H9 (cell line): ENCODE results near the gene ARHGEF9. TPM values are rescaled to one million over a fixed set of nuclear protein-coding genes. Genes with fewer than 3 reads are reported as not detected.

Experiments used
- DNase-seq: peaks from one replicate; pipeline ENCODE4 v3.0.0-alpha.2; 2017
- H2AFZ ChIP-seq: one replicate; pipeline ENCODE4 v1.6.1; 2013; ENCODE audit warnings: mild to moderate bottlenecking, low read length, control low read depth, moderate library complexity
- H2AK5ac ChIP-seq: 2 replicates; pipeline ENCODE4 v1.6.1; 2013; ENCODE audit warnings: low read length, control low read depth, mixed read lengths; ENCODE audit not compliant: insufficient read length
- H2BK120ac ChIP-seq: one replicate; pipeline ENCODE4 v1.6.1; 2013; ENCODE audit warnings: low read depth, mild to moderate bottlenecking, low read length, control low read depth, inconsistent platforms; ENCODE audit not compliant: poor library complexity, severe bottlenecking
- H2BK12ac ChIP-seq: 2 replicates; pipeline ENCODE4 v1.6.1; 2013; ENCODE audit warnings: low read length, control low read depth, mixed read lengths, low read depth; ENCODE audit not compliant: insufficient read length
- H2BK15ac ChIP-seq: 2 replicates; pipeline ENCODE4 v1.6.1; 2013; ENCODE audit warnings: low read depth, low read length, control low read depth
- H2BK20ac ChIP-seq: one replicate; pipeline ENCODE4 v1.6.1; 2013; ENCODE audit warnings: low read depth, mild to moderate bottlenecking, low read length, control low read depth, inconsistent platforms; ENCODE audit not compliant: poor library complexity, severe bottlenecking
- H2BK5ac ChIP-seq: 2 replicates; pipeline ENCODE4 v1.6.1; 2013; ENCODE audit warnings: low read length, control low read depth, mixed read lengths; ENCODE audit not compliant: insufficient read length
- H3K14ac ChIP-seq: 2 replicates; pipeline ENCODE4 v1.6.1; 2013; ENCODE audit warnings: low read length, control low read depth; ENCODE audit not compliant: insufficient read depth
- H3K18ac ChIP-seq: 2 replicates; pipeline ENCODE4 v1.6.1; 2013; ENCODE audit warnings: low read depth, mild to moderate bottlenecking, mixed read lengths, low read length, control low read depth; ENCODE audit not compliant: insufficient read length
- H3K23ac ChIP-seq: 2 replicates; pipeline ENCODE4 v1.6.1; 2013; ENCODE audit warnings: low read length, control low read depth, mixed read lengths, low read depth; ENCODE audit not compliant: insufficient read length
- H3K23me2 ChIP-seq: 2 replicates; pipeline ENCODE4 v1.6.1; 2013; ENCODE audit warnings: low read depth, mild to moderate bottlenecking, mixed read lengths, low read length, control low read depth; ENCODE audit not compliant: insufficient read length, poor library complexity, severe bottlenecking
- H3K27ac ChIP-seq: 2 replicates; pipeline ENCODE4 v1.5.1; 2013; ENCODE audit warnings: low read length, control low read depth, mixed read lengths, low read depth; ENCODE audit not compliant: insufficient read length
- H3K27me3 ChIP-seq: 2 replicates; pipeline ENCODE4 v1.6.1; 2013; ENCODE audit warnings: low read length, control low read depth, inconsistent platforms; ENCODE audit not compliant: insufficient read depth
- H3K4ac ChIP-seq: 2 replicates; pipeline ENCODE4 v1.6.1; 2013; ENCODE audit warnings: low read depth, mild to moderate bottlenecking, control low read depth, inconsistent platforms, low read length, moderate library complexity
- H3K4me1 ChIP-seq: 2 replicates; pipeline ENCODE4 v1.6.1; 2013; ENCODE audit warnings: low read length, control low read depth, inconsistent platforms; ENCODE audit not compliant: insufficient read depth
- H3K4me2 ChIP-seq: 2 replicates; pipeline ENCODE4 v1.6.1; 2013; ENCODE audit warnings: low read length, control low read depth, mixed read lengths; ENCODE audit not compliant: insufficient read length, insufficient read depth
- H3K56ac ChIP-seq: 2 replicates; pipeline ENCODE4 v1.6.1; 2013; ENCODE audit warnings: low read depth, mild to moderate bottlenecking, mixed read lengths, low read length, control low read depth; ENCODE audit not compliant: insufficient read length
- H3K79me1 ChIP-seq: 2 replicates; pipeline ENCODE4 v1.6.1; 2013; ENCODE audit warnings: low read depth, mild to moderate bottlenecking, moderate library complexity, low read length, control low read depth, inconsistent platforms; ENCODE audit not compliant: insufficient read depth, poor library complexity, severe bottlenecking
- H3K79me2 ChIP-seq: 2 replicates; pipeline ENCODE4 v1.6.1; 2013; ENCODE audit warnings: low read length, control low read depth, inconsistent platforms; ENCODE audit not compliant: insufficient read depth
- H3K9ac ChIP-seq: 2 replicates; pipeline ENCODE4 v1.6.1; 2013; ENCODE audit warnings: low read length, control low read depth, mixed read lengths; ENCODE audit not compliant: insufficient read length; ENCODE audit errors: extremely low read depth
- H3K9me3 ChIP-seq: one replicate; pipeline ENCODE4 v1.6.1; 2013; ENCODE audit warnings: low read depth, low read length, inconsistent platforms; ENCODE audit not compliant: control insufficient read depth
- H3T11ph ChIP-seq: one replicate; pipeline ENCODE4 v1.6.1; 2013; ENCODE audit warnings: mild to moderate bottlenecking, low read length, control low read depth, inconsistent platforms
- H4K20me1 ChIP-seq: one replicate; pipeline ENCODE4 v1.6.1; 2013; ENCODE audit not compliant: control insufficient read depth, insufficient read length, insufficient read depth
- H4K5ac ChIP-seq: 2 replicates; pipeline ENCODE4 v1.6.1; 2013; ENCODE audit warnings: low read depth, mild to moderate bottlenecking, mixed read lengths, low read length, control low read depth; ENCODE audit not compliant: insufficient read length
- H4K8ac ChIP-seq: replicated peaks from 2 replicates; pipeline ENCODE4 v1.6.1; 2013; ENCODE audit warnings: low read length, control low read depth, mixed read lengths, low read depth; ENCODE audit not compliant: insufficient read length
- H4K91ac ChIP-seq: 2 replicates; pipeline ENCODE4 v1.6.1; 2013; ENCODE audit warnings: low read depth, mild to moderate bottlenecking, moderate library complexity, mixed read lengths, low read length, control low read depth; ENCODE audit not compliant: insufficient read length
- H3K27ac Mint-ChIP-seq, 3 experiments: 2 replicates in 2 of 3; 3 replicates in 1 of 3; pipeline ENCODE4 v1.8.0; 2020 to 2021; ENCODE audit warnings: mixed read lengths in 3 of 3, mild to moderate bottlenecking in 1 of 3, moderate library complexity in 1 of 3
- H3K27me3 Mint-ChIP-seq: 2 replicates; pipeline ENCODE4 v1.8.0; 2021; ENCODE audit warnings: low read depth, mild to moderate bottlenecking, moderate library complexity, mixed read lengths
- H3K36me3 Mint-ChIP-seq, 3 experiments: 2 replicates in 2 of 3; 3 replicates in 1 of 3; pipeline ENCODE4 v1.8.0; 2020 to 2021; ENCODE audit warnings: low read depth in 3 of 3, mixed read lengths in 3 of 3; ENCODE audit not compliant: insufficient read depth in 1 of 3
- H3K4me1 Mint-ChIP-seq, 2 experiments: 2 replicates each; pipeline ENCODE4 v1.8.0; 2020; ENCODE audit warnings: mixed read lengths in 2 of 2
- H3K4me3 Mint-ChIP-seq, 2 experiments: 2 replicates in 1 of 2; 3 replicates in 1 of 2; pipeline ENCODE4 v1.8.0; 2020 to 2021; ENCODE audit warnings: mild to moderate bottlenecking in 2 of 2, mixed read lengths in 2 of 2, moderate library complexity in 1 of 2
- H3K9me3 Mint-ChIP-seq, 2 experiments: 2 replicates in 1 of 2; 3 replicates in 1 of 2; pipeline ENCODE4 v1.8.0; 2020; ENCODE audit warnings: mild to moderate bottlenecking in 2 of 2, mixed read lengths in 2 of 2, moderate library complexity in 1 of 2
- WGBS: extraction: QIAGEN DNeasy Blood & Tissue Kit; methylation state at CpG from one replicate; pipeline ENCODE4 v1.1.7; 2013; ENCODE audit warnings: missing lambda C conversion rate, low lambda C conversion rate, mixed read lengths; ENCODE audit not compliant: insufficient read length; ENCODE audit errors: extremely low coverage; 5-methylcytosine and 5-hydroxymethylcytosine counted together
- total RNA-seq: library from RNA; stranded (reverse); gene quantifications from 2 replicates; pipeline ENCODE4 v1.2.1, GENCODE V29; 2021
- TF ChIP-seq, protein P1 (sequence below): fragments of 200-600 bp; sonication (generic); conservative IDR thresholded peaks from 3 replicates; pipeline ENCODE4 v1.8.0; 2021; ENCODE audit warnings: antibody characterized with exemption, mild to moderate bottlenecking

The ARHGEF9 gene
- total RNA-seq, 1 experiment from 2014 or later: 26.4 TPM

DNA sequence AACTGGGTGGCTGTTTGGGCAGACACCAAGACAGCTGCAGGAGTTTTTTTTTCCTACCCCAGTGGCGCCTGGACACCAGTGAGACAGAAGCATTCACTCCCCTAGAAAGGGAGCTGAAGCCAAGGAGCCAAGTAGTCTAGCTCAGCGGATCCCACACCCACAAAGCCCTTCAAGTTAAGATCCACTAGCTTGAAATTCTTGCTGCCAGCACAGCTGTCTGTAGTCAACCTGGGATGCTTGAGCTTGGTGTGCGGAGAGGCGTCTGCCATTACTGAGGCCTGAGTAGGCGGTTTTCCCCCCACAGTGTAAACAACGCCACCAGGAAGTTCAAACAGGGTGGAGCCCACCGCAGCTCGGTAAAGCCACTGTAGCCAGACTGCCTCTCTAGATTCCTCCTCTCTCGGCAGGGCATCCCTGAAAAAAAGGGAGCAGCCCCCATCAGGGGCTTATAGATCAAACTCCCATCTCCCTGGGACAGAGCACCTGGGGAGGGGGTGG lies 171.4 kb downstream of the ARHGEF9 start:
- Histone ChIP-seq H2AK5ac (no peak overlapping the region), H3K18ac (no peak overlapping the region), H4K20me1 (no peaks in the 10 kb centered on the region), H3K14ac (no peak overlapping the region), H3K27me3 (no peaks in the 10 kb centered on the region), H3K4me1 (no peaks in the 10 kb centered on the region), H2BK120ac (no peak overlapping the region), H2BK20ac (no peak overlapping the region), H3K56ac (no peak overlapping the region), H2BK12ac (no peak overlapping the region), H3K23ac (no peak overlapping the region), H3K79me1 (no peaks in the 10 kb centered on the region), H3K4ac (no peak overlapping the region), H3K9ac (no peak overlapping the region), H3K27ac (no peak overlapping the region), H2BK15ac (no peak overlapping the region), H3K79me2 (no peaks in the 10 kb centered on the region), H3K23me2 (no peaks in the 10 kb centered on the region), H2BK5ac (no peak overlapping the region), H3K4me2 (no peak overlapping the region), H4K5ac (no peak overlapping the region), H4K8ac (no peak overlapping the region), H3K9me3 (peaks cover 9% of the 10 kb centered on the region), H4K91ac (no peak overlapping the region), H3T11ph (no peak overlapping the region), H2AFZ (no peak overlapping the region)
- no peak overlapping the region for H3K27ac Mint-ChIP-seq
- H3K4me3 Mint-ChIP-seq: no peak overlapping the region
- peaks cover 78 to 82% of the 10 kb centered on the region in 2 experiments for H3K9me3 Mint-ChIP-seq
- WGBS: no CpG with 5 or more reads among the region's 9 CpGs
- H3K4me1 Mint-ChIP-seq: no peaks in the 10 kb centered on the region
- H3K36me3 Mint-ChIP-seq: peaks cover 0 to 2% (median 0%) of the 10 kb centered on the region in 3 experiments; a peak in 4 of 7 replicates
- H3K27me3 Mint-ChIP-seq: no peaks in the 10 kb centered on the region; the same call in none of the 2 replicates
- DNase-seq: no peak
- TF ChIP-seq, protein P1, sequence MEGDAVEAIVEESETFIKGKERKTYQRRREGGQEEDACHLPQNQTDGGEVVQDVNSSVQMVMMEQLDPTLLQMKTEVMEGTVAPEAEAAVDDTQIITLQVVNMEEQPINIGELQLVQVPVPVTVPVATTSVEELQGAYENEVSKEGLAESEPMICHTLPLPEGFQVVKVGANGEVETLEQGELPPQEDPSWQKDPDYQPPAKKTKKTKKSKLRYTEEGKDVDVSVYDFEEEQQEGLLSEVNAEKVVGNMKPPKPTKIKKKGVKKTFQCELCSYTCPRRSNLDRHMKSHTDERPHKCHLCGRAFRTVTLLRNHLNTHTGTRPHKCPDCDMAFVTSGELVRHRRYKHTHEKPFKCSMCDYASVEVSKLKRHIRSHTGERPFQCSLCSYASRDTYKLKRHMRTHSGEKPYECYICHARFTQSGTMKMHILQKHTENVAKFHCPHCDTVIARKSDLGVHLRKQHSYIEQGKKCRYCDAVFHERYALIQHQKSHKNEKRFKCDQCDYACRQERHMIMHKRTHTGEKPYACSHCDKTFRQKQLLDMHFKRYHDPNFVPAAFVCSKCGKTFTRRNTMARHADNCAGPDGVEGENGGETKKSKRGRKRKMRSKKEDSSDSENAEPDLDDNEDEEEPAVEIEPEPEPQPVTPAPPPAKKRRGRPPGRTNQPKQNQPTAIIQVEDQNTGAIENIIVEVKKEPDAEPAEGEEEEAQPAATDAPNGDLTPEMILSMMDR: no peak
